Ishikawa (cell line): ENCODE data around the gene RASA3.

Experiments
- CEBPB ChIP-seq: IDR thresholded peaks from 2 replicates; pipeline ENCODE4 v1.6.1; 2012
- CREB1 ChIP-seq: IDR thresholded peaks from 2 replicates; pipeline ENCODE4 v1.6.1; 2012; ENCODE audit warnings: low read depth
- EGR1 ChIP-seq: IDR thresholded peaks from 2 replicates; pipeline ENCODE4 v1.6.1; 2012
- EP300 ChIP-seq: IDR thresholded peaks from 2 replicates; pipeline ENCODE4 v1.6.1; 2012; ENCODE audit warnings: borderline replicate concordance
- RAD21 ChIP-seq: IDR thresholded peaks from 2 replicates; pipeline ENCODE4 v1.6.1; 2012; ENCODE audit warnings: low read depth
- TAF1 ChIP-seq: IDR thresholded peaks from 2 replicates; pipeline ENCODE4 v1.6.1; 2012; ENCODE audit warnings: low read depth, mild to moderate bottlenecking
- TEAD4 ChIP-seq: IDR thresholded peaks from 2 replicates; pipeline ENCODE4 v1.6.1; 2012
- USF1 ChIP-seq: IDR thresholded peaks from 2 replicates; pipeline ENCODE4 v1.6.1; 2012
- TF ChIP-seq, protein P1 (sequence below): IDR thresholded peaks from 2 replicates; pipeline ENCODE4 v1.6.1; 2012; ENCODE audit warnings: low read depth, mild to moderate bottlenecking

- TF ChIP-seq, protein P1, sequence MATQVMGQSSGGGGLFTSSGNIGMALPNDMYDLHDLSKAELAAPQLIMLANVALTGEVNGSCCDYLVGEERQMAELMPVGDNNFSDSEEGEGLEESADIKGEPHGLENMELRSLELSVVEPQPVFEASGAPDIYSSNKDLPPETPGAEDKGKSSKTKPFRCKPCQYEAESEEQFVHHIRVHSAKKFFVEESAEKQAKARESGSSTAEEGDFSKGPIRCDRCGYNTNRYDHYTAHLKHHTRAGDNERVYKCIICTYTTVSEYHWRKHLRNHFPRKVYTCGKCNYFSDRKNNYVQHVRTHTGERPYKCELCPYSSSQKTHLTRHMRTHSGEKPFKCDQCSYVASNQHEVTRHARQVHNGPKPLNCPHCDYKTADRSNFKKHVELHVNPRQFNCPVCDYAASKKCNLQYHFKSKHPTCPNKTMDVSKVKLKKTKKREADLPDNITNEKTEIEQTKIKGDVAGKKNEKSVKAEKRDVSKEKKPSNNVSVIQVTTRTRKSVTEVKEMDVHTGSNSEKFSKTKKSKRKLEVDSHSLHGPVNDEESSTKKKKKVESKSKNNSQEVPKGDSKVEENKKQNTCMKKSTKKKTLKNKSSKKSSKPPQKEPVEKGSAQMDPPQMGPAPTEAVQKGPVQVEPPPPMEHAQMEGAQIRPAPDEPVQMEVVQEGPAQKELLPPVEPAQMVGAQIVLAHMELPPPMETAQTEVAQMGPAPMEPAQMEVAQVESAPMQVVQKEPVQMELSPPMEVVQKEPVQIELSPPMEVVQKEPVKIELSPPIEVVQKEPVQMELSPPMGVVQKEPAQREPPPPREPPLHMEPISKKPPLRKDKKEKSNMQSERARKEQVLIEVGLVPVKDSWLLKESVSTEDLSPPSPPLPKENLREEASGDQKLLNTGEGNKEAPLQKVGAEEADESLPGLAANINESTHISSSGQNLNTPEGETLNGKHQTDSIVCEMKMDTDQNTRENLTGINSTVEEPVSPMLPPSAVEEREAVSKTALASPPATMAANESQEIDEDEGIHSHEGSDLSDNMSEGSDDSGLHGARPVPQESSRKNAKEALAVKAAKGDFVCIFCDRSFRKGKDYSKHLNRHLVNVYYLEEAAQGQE, result no peak
- TF ChIP-seq CREB1, result no peak
- no peak for TF ChIP-seq EP300
- no peak for TF ChIP-seq EGR1
- no peak for TF ChIP-seq TEAD4
- no peak for TF ChIP-seq USF1
- TF ChIP-seq TAF1, result no peak
- TF ChIP-seq RAD21, result no peak
- TF ChIP-seq CEBPB, result no peak
These were observed 20.1 kb downstream of the RASA3 start for GRCh38 chr13:114112231-114112825.
